ENCODE results near the gene NRCAM.
"Not testable (repeated sequence)": the region's sequence is repeated elsewhere in the genome, so short reads cannot be mapped to it uniquely, and the experiment has no call there.

Gene NRCAM

DNA sequence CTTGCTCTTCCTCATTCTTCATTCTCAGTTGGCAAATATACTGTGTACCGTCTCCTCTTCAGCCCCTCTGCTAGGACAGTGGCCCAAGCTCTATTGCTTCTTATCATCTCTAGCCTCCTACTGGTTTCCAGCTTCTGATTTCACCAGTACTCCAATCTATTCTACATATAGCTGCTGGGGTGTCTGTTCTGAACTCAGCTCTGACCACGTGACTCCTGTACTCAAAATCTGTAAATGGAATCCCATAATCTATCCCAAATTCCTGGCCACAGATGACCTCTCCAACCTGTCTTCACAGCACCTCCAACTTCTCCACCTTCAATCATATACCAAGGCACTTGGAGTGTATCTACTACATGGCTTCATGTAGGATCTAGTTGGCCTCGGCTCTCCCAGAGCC, 152.9 kb downstream of the NRCAM start:
- DNase-seq = no peak

GRCh38 chr7:108301387-108301786, 154.8 kb downstream of the NRCAM start:
- no peak for DNase-seq

DNA sequence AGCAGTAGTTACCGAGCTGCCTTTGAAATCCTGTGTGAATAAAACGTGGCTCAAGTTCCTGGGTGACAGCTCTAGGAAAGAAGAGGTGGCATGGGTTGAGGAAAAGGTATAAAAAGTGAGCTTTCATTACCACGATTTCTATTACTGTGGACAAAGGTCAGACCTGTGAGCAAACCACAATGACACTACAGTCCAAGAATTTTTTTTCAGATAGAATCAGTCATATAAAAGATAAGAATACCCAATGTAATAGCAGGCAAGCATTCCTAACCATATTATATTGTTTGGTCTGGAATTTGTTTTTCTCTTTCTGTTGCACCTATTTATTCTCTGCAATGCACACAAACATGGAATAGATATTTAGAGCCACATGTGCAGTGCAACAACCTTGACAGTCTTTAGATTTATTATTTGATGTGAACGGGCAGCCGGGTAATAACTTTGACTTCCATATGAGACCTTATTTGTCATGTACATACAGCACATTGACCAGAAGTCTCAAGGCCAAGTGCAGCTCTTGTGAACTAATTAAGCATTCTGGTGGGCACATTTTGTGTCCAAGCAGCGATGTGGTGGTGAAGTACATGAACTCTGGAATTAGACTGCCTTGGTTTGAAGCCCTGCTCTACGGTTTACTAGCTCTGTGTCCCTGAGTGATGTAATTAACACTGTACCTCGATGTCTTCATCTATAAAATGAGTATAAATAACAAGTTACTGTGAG, 156.8 kb downstream of the NRCAM start:
- no peak for DNase-seq

- DNase-seq = no peak
Observed at GRCh38 chr7:108296911-108297310, 159.3 kb downstream of the NRCAM start.

DNA sequence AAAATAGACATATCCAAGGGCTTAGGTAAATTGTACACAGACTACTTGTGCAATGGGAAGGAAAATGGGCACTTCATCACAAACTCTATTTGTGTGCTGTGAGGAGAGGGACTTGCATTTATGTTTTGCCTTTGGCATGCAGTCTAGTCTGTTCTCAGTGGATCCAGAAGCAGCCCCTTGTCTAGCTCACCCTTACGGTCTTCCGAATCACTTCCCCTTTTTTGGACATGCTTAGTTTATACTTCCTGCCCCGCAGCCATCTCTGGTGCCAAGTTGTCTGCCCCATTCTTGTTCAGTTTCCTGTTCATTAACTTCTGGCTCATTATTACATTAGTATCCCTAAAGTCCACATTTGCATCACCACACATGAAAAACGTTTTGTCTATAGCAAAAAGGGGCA, 161.6 kb downstream of the NRCAM start:
- peak; percentile 81 for DNase-seq

DNA sequence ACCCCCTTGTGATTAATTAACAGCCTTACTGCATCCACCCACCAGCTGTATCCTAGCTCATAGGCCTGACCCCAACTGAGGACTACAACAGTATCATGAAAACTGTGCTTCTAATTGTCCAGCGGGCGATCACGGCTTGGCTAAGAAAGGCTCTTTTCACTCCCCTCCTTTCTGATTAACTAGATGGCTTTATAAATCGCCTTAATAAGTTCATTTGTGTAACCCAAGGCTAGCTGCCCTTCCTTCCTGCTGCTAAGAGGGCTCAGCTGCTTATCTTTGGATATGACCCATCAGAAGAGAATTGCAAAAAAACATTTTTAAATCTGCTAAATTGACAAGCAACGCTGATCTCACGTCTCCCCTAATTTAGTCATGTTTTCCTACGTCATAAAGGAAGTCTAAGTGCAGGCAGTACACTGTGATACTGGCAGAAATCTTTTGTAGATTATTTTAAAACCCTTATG, 163.1 kb downstream of the NRCAM start:
- DNase-seq = no peak

GRCh38 chr7:108292541-108292940, 163.7 kb downstream of the NRCAM start:
- no peak for DNase-seq

DNA sequence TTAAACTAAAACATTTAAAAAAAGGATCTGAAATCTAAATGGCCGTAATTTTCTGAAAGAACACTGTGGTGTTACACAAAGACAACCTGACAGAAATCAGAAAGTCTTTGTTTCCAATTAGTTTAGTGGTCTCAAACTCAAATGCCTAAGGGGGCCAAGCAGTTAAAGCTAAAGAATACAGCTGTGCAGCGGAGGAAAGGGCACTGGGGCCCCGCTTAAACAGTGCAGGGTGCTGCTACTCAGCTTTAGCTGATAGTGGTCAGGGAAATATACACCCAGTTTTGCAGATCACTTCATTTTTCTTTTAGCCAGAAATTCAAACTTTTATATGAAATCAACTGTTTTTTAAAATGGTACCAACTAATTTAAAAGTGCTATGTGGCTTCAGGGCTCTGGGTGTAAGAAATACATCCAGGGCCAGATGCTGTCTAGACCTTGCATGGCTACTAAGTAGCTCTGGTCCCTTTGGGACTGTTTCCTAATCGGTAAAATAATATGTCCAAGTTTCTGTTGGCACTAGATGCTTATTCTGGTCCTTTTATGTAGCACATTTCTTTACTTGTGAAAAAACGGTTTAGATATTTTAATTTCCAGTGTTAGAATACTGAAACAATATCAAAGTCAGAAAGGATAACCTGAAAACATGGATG, 164.3 kb downstream of the NRCAM start:
- DNase-seq = no peak

- DNase-seq = no peak
Observed at GRCh38 chr7:108291152-108291508, 165.1 kb downstream of the NRCAM start.

DNA sequence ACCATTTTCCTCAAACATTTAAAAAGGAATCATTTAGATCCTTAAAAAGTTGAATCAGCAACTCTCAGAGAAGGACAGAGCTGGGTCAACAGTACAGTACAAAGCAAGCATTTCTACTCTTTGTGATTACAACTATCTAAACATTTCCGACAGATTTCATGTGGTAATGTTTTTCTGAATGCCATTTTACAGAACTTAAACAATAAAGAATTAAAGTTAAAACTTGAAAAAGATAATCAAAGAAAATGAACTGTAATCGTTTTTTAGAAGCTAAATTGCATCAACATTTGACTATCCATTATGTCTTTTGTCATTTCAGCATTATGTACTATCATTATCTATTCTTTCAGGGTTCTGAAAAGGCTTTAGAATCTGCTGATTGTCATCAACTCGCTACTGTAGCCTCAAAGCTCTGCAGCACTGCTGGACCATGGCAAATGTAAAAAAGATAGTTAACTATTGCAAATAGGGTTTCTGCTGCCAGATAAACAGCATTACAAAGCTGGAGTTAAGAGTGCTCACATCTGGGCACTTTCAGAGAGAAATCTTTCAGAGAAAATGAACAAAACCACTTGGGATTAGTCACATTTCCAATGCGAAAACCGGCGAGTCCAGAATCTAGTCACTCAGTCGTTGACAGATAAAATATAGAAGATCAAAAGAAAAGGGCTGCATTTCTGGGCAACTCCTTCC, 165.6 kb downstream of the NRCAM start:
- DNase-seq = no peak

DNA sequence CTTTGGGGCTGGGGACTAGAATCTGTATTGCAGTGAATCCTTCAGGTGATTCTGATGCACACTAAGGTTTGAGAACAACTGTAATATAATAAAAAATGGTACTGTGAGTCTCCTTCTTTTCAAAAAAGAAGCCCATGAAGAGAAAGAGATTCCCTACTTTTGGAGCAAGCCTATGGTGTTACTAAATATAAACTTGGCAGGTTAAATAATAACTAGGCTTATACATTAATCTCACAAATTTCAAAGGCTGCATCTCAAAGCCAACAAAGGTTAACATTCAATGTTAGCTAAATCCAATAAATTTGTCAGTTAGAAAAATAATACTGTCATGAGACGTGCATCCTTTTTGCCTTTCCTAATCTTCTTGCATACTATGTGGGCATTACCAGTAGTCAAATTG, 166.4 kb downstream of the NRCAM start:
- DNase-seq = no peak

DNA sequence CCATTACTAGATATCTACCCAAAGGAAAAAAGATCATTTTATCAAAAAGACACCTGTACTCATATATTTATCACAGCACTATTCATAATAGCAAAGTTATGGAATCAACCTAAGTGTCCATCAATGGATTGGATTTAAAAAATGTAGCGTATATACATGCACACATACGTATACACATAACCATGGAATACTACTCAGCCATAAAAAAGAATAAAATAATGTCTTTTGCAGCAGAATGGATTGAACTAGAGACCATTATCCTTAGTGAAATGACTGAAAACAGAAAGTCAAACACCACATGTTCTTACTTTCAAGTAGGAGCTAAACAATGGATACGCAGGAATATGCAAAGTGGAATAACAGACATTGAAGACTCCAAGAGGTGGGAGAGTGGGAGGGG, 168.4 kb downstream of the NRCAM start:
- no peak for DNase-seq

- no peak for DNase-seq
Observed at GRCh38 chr7:108286290-108286904, 169.8 kb downstream of the NRCAM start.

- no peak for DNase-seq
Observed at GRCh38 chr7:108285778-108286177, 170.5 kb downstream of the NRCAM start.

DNA sequence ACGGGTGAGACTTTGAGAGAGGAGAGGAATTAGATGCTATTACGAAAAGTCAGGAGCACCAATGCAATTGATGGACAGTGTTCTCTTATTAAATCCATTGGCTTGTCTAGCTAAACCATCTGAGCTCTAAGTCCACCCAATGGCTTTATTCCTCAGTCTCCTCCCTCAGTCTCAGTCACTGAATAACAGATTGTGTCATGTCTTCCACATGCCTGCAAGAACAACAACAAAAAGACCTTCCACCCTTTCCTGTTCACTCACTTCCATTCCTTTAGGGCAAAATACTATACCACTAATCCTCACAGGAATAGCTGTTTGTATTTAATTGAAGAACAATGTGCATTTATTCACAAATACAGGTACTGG, 171.2 kb downstream of the NRCAM start:
- no peak for DNase-seq

DNA sequence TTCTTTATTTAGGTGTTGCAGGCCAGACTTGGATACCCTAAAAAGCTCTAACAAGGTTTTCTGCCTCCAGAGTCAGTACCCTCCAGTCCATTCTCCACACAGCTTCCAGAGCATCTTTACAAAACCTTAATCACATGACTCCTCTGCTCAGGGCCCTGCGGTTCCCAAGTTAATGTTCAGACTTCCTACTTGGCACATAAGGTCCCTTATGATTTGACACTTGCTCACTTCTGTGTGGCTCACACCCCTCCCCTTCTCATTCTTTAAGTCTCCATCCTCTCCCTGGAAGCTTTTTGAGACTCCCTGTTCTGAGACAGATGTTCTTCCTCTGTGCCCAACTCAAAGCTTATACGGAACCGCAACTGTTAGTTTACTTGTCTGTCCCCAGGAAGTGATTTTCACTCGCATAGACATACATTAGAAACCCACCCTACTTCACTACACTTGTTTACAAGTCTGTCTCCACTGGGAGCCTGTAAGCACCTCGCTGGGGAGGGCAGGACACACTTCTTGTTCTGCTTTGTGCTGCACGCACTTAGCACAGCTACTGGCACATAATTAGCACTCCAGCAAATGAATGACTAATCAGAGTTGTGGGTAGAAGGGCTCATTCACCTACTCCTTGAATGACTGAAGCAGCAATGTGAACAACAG, 171.8 kb downstream of the NRCAM start:
- DNase-seq = no peak

DNA sequence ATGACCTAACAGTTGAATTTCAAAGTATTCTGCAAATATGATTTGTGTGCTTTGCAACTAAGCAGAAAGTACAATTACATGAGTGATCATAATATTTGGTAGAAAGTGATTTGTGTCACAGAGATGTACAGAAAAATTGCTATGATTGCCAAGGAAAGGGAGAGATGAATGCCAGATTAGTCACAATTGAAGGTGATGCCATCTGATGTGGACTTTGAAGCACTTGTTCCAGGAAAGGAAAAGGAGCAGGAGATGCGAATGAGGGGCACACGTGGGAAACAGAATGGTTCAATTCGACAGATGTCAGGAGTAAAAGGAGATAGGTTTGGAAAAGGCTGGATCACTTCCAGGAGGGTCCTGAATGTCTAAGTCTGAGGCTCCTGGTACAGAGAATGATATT, 173.0 kb downstream of the NRCAM start:
- no peak for DNase-seq

- no peak for DNase-seq
Observed at GRCh38 chr7:108282427-108282996, 173.7 kb downstream of the NRCAM start.

DNA sequence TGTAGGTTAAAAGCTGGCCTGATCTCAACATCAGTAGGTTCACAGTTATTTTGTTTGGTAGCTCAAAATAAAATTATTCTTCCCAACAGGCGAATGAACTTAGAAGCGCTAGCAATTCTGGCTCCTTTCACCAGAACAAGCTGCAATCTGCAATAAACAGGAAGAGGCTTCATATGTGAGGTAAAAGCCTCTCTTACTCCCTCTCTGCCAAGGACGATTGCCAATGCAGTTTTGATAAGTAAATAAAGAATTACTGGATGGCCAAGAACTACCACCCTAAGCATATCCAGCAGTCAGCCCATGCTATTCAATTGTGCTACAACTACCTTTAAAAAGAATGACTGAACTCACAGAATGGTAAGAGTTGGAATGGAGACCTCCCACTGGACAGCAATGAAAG, 176.1 kb downstream of the NRCAM start:
- DNase-seq = no peak

GRCh38 chr7:108278776-108279175, 177.5 kb downstream of the NRCAM start:
- DNase-seq = no peak

GRCh38 chr7:108278281-108278680, 178.0 kb downstream of the NRCAM start:
- DNase-seq = no peak

- not testable (repeated sequence) for DNase-seq
Observed at GRCh38 chr7:108274447-108274846, 181.8 kb downstream of the NRCAM start.

- DNase-seq = not testable (repeated sequence)
Observed at GRCh38 chr7:108272891-108273290, 183.3 kb downstream of the NRCAM start.
